ENCODE data around the gene SNCA.

DNA sequence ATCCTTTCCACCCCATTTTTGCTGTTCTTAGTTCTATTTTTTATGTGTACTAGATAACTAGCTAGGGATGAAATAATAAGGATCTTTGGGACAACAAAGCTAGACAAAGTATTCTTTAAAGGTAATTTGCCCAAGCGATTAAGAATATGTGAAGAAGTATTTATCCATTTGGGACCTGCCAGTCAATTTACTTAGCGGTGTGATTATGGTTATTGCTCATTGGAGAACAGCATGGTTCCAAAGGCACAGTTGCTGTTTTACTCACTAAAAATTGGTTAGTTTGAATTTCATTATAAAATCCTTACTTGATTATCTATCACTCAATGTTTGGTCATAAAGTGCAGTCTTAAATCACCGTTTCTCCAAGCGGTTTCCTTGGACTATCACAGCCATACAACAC is 124.1 kb downstream of the SNCA start:
- TF ChIP-seq CTCF (tag by site-specific recombination; IDR thresholded peaks at IDR 0.05) (no peak), ZNF629 (tag by site-specific recombination; IDR thresholded peaks at IDR 0.05) (no peak), ZNF664 (tag by site-specific recombination; IDR thresholded peaks at IDR 0.05) (no peak), ZNF830 (tag by site-specific recombination; IDR thresholded peaks at IDR 0.05; ENCODE audit: low read depth) (no peak), ZNF302 (tag by site-specific recombination; IDR thresholded peaks at IDR 0.05; ENCODE audit: low read depth) (no peak)

All from HEK293 (cell line).